Breast epithelium (tissue), 3 donors: ENCODE measurements around the gene PPP1CA.

ENCODE experiments used
- CTCF ChIP-seq, 3 donors: fragments of 450-650 bp; IDR thresholded peaks; one replicate each; pipeline ENCODE4 v1.5.1; 2016 to 2017; ENCODE audit warnings: antibody characterized with exemption in 3 of 3, mild to moderate bottlenecking in 3 of 3, moderate library complexity in 3 of 3
- POLR2A ChIP-seq: fragments of 450-650 bp; IDR thresholded peaks from one replicate; pipeline ENCODE4 v1.6.1; 2016; ENCODE audit warnings: antibody characterized with exemption, mild to moderate bottlenecking, moderate library complexity
- POLR2AphosphoS5 ChIP-seq, 3 donors: sonication (generic); formaldehyde crosslinking; IDR thresholded peaks; one replicate each; pipeline ENCODE4 v1.6.1; 2017; ENCODE audit warnings: antibody characterized with exemption in 3 of 3

GRCh38 chr11:67367761-67368227 lies 33.9 kb downstream of the PPP1CA start:
- no peak for TF ChIP-seq CTCF (IDR thresholded peaks at IDR 0.05)
- no peak for TF ChIP-seq POLR2A
- TF ChIP-seq POLR2AphosphoS5 (IDR thresholded peaks at IDR 0.05), result no peak
